GM18517 (cell line): ENCODE results near the gene GABARAPL1.

Experiments used
- ATAC-seq: cut with Tn5 transposase; IDR thresholded peaks from one replicate; pipeline ENCODE4 v1.9.1; 2021; ENCODE audit warnings: mild to moderate bottlenecking, moderate library complexity; ENCODE audit not compliant: unreplicated experiment

Gene GABARAPL1

GRCh38 chr12:10226731-10227130 lies 14.1 kb downstream of the GABARAPL1 start:
- ATAC-seq, result no peak

- no peak for ATAC-seq
Observed at GRCh38 chr12:10227648-10228047, 15.0 kb downstream of the GABARAPL1 start.

- no peak for ATAC-seq
Observed at GRCh38 chr12:10234562-10234961, 21.9 kb downstream of the GABARAPL1 start.

- ATAC-seq, result no peak
Observed at GRCh38 chr12:10235761-10236631, 23.3 kb downstream of the GABARAPL1 start.

- no peak for ATAC-seq
Observed at GRCh38 chr12:10236720-10237119, 24.0 kb downstream of the GABARAPL1 start.

- no peak for ATAC-seq
Observed at GRCh38 chr12:10238526-10238925, 25.8 kb downstream of the GABARAPL1 start.

- ATAC-seq, result no peak
Observed at GRCh38 chr12:10241290-10241689, 28.6 kb downstream of the GABARAPL1 start.

GRCh38 chr12:10241727-10242126 lies 29.1 kb downstream of the GABARAPL1 start:
- ATAC-seq, result no peak

GRCh38 chr12:10242539-10242938 lies 29.9 kb downstream of the GABARAPL1 start:
- ATAC-seq, result no peak

GRCh38 chr12:10243818-10244520 lies 31.3 kb downstream of the GABARAPL1 start:
- ATAC-seq, result peak; percentile 93

GRCh38 chr12:10247436-10248058 lies 34.9 kb downstream of the GABARAPL1 start:
- no peak for ATAC-seq

GRCh38 chr12:10249690-10250455 lies 37.2 kb downstream of the GABARAPL1 start:
- ATAC-seq, result no peak

- no peak for ATAC-seq
Observed at GRCh38 chr12:10251669-10252068, 39.0 kb downstream of the GABARAPL1 start.

GRCh38 chr12:10252201-10252600 lies 39.5 kb downstream of the GABARAPL1 start:
- ATAC-seq, result no peak

- ATAC-seq, result no peak
Observed at GRCh38 chr12:10256064-10256463, 43.4 kb downstream of the GABARAPL1 start.

- ATAC-seq, result no peak
Observed at GRCh38 chr12:10260927-10261326, 48.2 kb downstream of the GABARAPL1 start.

- no peak for ATAC-seq
Observed at GRCh38 chr12:10268037-10268436, 55.4 kb downstream of the GABARAPL1 start.

GRCh38 chr12:10272467-10272866 lies 59.8 kb downstream of the GABARAPL1 start:
- no peak for ATAC-seq
